Measurements from ENCODE around the gene MROH7. TPM values are rescaled to one million over a fixed set of nuclear protein-coding genes. Genes with fewer than 3 reads are reported as not detected.

Gene MROH7
- total RNA-seq, 1 donor from 2014 or later: 2.0 TPM

- H3K36me3 ChIP-seq: no peaks in the 10 kb centered on the region
- no peak for DNase-seq (ENCODE audit: low spot score in 2 of 2)
- H3K4me3 ChIP-seq: no peak overlapping the region
- no peaks in the 10 kb centered on the region for H3K4me1 ChIP-seq
- no peaks in the 10 kb centered on the region for H3K27me3 ChIP-seq
- TF ChIP-seq CTCF (IDR thresholded peaks at IDR 0.05): no peak
- H3K9me3 ChIP-seq: no peaks in the 10 kb centered on the region
- no peak overlapping the region for H3K27ac ChIP-seq
- intact Hi-C loops (cut with DNase I): no loop called here
Measured at GRCh38 chr1:54651608-54652007, 10.0 kb downstream of the MROH7 start.

GRCh38 chr1:54652168-54652567 lies 10.6 kb downstream of the MROH7 start:
- Histone ChIP-seq H3K9me3 (no peaks in the 10 kb centered on the region), H3K4me1 (no peaks in the 10 kb centered on the region), H3K27me3 (no peaks in the 10 kb centered on the region), H3K4me3 (no peak overlapping the region), H3K27ac (no peak overlapping the region), H3K36me3 (no peaks in the 10 kb centered on the region)
- intact Hi-C loops (cut with DNase I): no loop called here
- TF ChIP-seq CTCF (IDR thresholded peaks at IDR 0.05): no peak
- DNase-seq (ENCODE audit: low spot score in 2 of 2): no peak

- Histone ChIP-seq H3K4me1 (no peaks in the 10 kb centered on the region), H3K27me3 (no peaks in the 10 kb centered on the region), H3K9me3 (peaks cover 0 to 1% of the 10 kb centered on the region in 2 donors), H3K36me3 (peaks cover 0 to 6% of the 10 kb centered on the region in 2 donors), H3K4me3 (no peak overlapping the region), H3K27ac (no peak overlapping the region)
- DNase-seq (ENCODE audit: low spot score in 2 of 2): no peak
- TF ChIP-seq CTCF (IDR thresholded peaks at IDR 0.05): no peak
- intact Hi-C loops (cut with DNase I): no loop called here
Measured at GRCh38 chr1:54653036-54653435, 11.4 kb downstream of the MROH7 start.

GRCh38 chr1:54658164-54658913 lies 16.8 kb downstream of the MROH7 start:
- Histone ChIP-seq H3K36me3 (peaks cover 0 to 14% of the 10 kb centered on the region in 2 donors), H3K27ac (no peak overlapping the region), H3K4me3 (no peak overlapping the region), H3K4me1 (no peaks in the 10 kb centered on the region), H3K27me3 (no peaks in the 10 kb centered on the region), H3K9me3 (peaks cover 0 to 5% of the 10 kb centered on the region in 2 donors)
- intact Hi-C loops (cut with DNase I): no loop called here
- DNase-seq (ENCODE audit: low spot score in 2 of 2): no peak
- no peak for TF ChIP-seq CTCF (IDR thresholded peaks at IDR 0.05)

DNA sequence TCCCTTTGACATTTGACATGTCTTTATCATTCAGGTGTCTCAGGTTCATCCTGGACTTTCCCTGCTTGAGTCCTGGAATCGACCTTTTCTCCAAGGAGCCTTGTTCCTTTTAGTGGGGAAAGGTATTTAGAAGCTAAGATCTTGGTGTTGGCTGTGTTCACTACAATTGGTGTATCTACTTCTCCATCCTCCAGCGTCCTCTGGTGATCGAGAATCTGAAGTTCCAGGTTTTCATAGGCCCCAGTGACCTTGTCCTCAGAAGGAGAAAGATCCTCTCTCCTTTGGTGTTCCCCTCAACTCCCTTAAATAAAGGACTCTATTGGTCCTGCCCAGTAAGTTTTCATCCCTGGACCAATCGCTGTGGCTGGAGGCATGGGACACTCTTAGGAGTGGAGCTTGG lies 22.1 kb downstream of the MROH7 start:
- intact Hi-C loops (cut with DNase I): no loop called here
- H3K4me1 ChIP-seq: no peaks in the 10 kb centered on the region
- DNase-seq (ENCODE audit: low spot score in 2 of 2): no peak
- no peak for TF ChIP-seq CTCF (IDR thresholded peaks at IDR 0.05)
- no peaks in the 10 kb centered on the region for H3K9me3 ChIP-seq
- no peak overlapping the region for H3K4me3 ChIP-seq
- no peak overlapping the region for H3K27ac ChIP-seq
- peaks cover 0 to 11% of the 10 kb centered on the region in 2 donors for H3K36me3 ChIP-seq
- H3K27me3 ChIP-seq: no peaks in the 10 kb centered on the region
